IPS-18c (cell line): ENCODE measurements around the gene NEK1.
"Not testable (repeated sequence)": the region's sequence is repeated elsewhere in the genome, so short reads cannot be mapped to it uniquely, and the experiment has no call there.

Experiments used
- H3K4me3 ChIP-seq: 2 replicates; pipeline ENCODE4 v1.7.0; 2013; ENCODE audit warnings: low read depth, mild to moderate bottlenecking, low read length, moderate library complexity; ENCODE audit not compliant: insufficient read depth
- H3K9me3 ChIP-seq: one replicate; pipeline ENCODE4 v1.6.1; 2013; ENCODE audit warnings: mild to moderate bottlenecking, low read length, moderate library complexity; ENCODE audit not compliant: control insufficient read depth, insufficient read depth

Gene NEK1

DNA sequence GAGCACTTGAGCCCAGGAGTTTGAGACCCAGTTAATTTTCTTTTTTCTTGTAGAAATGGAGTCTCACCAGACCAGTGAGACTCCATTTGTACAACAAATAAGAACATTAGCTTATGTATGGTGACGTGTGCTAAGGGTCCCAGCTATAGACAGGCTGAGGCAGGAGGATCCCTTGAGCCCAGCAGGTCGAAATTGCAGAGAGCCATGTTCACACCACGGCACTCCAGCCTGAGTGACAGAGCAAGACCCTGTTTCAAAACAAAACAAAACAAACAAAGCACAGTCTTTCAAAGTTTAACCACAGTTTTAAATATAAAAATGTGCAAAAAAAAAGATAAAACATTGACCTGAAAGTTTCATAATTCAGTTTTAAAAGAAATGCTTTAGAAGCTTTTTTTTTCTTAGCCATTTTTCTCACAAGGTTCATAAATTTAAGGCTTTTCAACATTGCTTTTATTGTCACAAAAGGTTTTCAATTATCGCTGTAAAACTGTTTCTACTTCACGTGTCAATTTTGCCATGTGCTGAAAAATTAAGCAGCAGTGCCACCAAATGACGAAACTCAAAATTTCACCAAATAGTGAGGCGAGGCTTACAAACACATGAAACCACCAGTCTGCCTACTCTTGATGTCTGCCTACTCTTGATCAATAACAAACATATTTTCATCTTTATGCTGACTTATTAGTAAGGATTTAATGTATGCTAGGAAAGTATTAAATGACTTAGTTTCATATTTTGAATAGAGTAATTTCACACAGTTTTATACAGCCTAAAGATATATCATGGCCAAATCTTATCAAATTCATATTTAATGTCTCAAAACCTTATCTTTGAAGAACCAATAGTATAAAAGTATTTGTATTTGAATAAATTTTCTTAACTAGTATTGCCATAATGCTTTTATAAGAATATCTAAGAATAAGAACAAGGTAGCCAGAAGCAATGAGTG, 126.3 kb downstream of the NEK1 start:
- Histone ChIP-seq H3K9me3 (no peaks in the 10 kb centered on the region), H3K4me3 (no peak overlapping the region)

DNA sequence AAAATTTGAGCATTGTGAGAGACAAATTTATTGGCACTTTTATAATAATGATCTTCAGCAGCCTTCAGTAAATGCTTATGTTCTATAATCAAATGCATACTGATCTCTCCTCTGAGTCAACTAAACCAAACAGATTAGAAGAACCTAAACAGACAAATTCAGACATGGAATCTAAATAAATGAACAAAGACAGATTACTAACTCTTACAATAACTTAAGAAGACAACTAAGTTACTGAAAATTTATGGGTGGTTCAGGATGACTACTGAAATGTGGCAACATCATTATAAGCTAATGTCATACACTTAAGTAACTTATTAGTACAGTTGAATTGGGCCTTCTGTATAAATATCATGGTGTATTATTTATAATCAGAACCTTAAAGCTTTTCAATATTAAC, 127.3 kb downstream of the NEK1 start:
- H3K4me3 ChIP-seq = no peak overlapping the region
- H3K9me3 ChIP-seq = no peaks in the 10 kb centered on the region

DNA sequence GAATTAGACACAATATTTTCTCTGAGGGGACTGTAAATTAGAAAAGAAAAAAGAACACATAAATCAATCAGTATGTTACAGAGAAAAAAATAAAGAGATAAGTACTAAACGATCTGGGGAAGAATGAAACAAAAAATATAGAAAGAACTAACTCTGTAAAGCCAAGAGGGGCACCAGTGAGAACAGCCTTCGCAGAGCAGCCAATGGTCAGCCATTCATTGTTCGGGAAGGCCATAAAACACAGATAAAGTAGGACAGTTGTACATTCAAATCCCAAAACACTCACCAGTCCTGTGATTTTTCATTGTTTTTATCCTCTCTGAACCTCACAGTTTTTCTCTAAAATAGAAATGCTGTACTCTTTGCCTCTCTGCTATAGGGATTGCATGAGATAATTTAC, 127.9 kb downstream of the NEK1 start:
- no peaks in the 10 kb centered on the region for H3K9me3 ChIP-seq
- H3K4me3 ChIP-seq = no peak overlapping the region

DNA sequence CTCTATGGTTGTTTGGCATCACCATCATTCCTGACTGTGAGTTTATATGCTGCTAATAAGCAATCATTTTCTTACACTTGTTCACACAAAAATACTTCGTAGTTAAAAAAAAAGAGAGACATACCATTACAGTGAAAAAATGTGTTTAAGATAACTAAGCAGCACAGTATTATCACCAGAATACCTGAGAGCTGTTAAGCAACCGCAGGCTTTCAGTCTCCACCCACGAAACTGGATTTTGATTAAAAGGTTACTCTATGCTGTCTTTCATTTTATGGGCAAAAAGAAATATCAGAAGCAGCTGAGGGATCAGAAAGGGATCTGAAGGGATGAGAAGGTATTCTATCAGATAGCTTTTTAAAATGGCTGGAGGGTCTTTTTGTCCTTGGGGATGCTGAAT, 148.3 kb downstream of the NEK1 start:
- no peak overlapping the region for H3K4me3 ChIP-seq
- no peaks in the 10 kb centered on the region for H3K9me3 ChIP-seq

DNA sequence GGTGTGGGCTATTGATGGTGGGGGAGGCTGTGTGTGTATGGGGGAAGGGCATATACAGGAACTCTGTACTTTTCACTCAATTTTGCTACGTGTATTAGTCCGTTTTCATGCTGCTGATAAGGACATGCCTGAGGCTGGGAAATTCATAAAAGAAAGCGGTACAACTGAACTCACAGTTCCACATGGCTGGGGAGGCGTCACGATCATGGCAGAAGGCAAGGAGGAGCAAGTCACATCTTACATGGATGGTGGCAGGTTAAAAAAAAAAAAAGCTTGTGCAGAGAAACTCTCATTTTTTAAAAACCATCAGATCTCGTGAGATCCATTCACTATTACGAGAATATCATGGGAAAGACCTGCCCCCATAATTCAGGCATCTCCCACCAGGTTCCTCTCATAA, 152.3 kb downstream of the NEK1 start:
- Histone ChIP-seq H3K9me3 (no peaks in the 10 kb centered on the region), H3K4me3 (no peak overlapping the region)

DNA sequence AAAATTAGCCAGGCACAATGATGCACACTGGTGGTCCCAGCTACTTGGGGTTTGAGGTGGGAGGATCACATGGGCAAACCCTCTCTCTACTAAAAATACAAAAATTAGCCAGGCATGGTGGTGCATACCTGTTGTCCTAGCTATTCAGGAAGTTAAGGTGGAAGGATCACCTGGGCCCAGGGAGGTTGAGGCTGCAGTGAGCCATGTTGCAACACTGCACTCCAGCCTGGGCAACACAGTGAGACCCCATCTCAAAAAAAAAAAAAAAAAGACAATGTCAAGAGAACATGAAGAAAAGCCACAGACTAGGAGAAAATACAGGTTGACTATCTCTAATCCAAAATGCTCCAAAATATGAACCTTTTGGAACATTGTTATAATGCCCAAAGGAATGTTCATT, 153.8 kb downstream of the NEK1 start:
- H3K4me3 ChIP-seq = no peak overlapping the region
- H3K9me3 ChIP-seq = no peaks in the 10 kb centered on the region

DNA sequence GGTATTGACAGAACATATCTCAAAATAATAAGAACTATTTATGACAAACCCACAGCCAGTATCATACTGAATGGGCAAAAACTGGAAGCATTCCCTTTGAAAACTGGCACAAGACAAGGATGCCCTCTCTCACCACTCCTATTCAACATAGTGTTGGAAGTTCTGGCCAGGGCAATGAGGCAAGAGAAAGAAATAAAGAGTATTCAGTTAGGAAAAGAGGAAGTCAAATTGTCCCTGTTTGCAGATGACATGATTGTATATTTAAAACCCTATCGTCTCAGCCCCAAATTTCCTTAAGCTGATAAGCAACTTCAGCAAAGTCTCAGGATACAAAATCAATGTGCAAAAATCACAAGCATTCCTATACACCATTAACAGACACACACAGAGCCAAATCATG, 159.7 kb downstream of the NEK1 start:
- H3K4me3 ChIP-seq, H3K9me3 ChIP-seq: not testable (repeated sequence)

DNA sequence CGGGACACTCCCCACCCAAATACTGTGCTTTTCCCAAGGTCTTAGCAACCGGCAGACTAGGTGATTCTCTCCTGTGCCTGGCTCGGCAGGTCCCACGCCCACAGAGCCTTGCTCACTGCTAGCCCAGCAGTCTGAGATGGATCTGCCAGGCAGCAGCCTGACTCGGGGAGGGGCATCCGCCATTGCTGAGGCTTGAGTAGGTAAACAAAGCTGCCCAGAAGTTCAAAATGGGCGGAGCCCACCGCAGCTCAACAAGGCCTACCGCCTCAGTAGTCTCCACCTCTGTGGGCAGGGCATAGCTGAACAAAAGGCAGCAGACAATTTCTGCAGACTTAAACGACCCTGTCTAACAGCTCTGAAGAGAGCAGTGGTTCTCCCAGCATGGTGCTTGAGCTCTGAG, 163.4 kb downstream of the NEK1 start:
- not testable (repeated sequence) for H3K9me3 ChIP-seq, H3K4me3 ChIP-seq

DNA sequence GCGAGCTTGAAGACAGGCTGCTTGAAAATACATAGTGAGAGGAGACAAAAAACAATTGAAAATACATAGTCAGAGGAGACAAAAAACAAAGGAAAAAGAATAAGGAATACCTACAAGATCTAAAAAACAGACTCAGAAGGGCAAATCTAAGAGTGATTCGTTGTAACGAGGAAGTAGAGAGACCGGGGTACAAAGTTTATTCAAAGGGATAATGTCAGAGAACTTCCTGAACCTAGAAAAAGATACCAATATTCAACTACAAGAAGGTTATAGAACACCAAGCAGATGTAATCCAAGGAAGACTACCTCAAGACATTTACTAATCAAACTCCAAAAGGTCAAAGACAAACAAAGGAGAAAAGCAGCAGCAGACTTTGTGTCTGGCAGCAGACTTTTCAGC, 165.6 kb downstream of the NEK1 start:
- H3K9me3 ChIP-seq = no peaks in the 10 kb centered on the region
- no peak overlapping the region for H3K4me3 ChIP-seq

DNA sequence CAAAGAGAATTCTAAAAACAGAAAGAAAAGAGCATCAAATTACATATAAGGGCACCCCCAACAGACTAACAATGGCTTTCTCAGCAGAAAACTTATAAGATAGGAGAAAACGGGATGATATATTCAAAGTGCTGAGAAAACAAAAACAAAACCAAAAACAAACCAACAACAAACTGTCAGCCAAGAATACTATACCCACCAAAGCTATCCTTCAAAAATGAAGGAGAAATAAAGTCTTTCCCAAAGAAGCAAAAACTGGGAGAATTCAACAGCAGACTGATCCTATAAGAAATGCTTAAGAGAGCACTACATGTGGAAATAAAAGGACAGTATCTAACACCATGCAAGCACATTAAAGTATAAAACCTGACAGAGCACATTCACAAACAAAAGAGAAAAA, 168.6 kb downstream of the NEK1 start:
- Histone ChIP-seq H3K4me3 (no peak overlapping the region), H3K9me3 (no peaks in the 10 kb centered on the region)

DNA sequence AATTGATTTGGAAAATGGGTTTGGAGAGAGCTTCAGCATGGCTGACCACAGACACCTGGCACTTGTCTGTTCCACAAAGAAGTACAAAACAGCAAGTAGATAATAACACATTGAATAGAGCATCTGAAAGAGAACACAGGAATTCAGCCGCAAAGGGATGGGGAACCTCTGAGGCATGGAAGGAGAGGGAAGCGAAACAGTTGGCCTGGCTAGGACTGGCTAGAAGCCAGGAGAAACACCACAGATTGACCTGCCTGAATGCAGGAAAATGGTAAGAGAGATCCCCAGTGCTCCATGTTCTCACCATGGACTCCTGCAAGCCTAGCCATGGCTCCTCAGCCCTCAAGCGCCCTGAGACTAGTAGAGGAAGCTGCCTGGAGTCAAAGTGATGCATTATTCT, 171.9 kb downstream of the NEK1 start:
- H3K9me3 ChIP-seq = no peaks in the 10 kb centered on the region
- H3K4me3 ChIP-seq = no peak overlapping the region

DNA sequence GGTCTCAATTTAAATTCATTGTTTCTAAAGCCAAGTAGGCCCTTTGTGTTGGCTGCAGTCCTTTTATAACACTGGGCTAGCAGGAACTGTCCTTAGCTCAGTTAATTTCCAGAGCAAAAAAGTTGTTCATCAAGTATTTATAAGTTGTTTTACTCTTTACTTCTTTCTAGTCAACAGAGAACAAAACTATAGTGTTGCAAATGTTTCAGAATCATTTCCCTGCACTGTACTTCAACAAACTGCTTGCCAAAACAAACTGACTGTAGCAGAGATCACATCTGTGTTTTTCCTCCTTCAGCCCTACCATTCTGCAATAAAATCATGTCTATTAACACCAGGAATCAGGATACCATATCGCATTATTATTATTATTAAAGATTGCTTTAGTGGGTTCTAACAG, 173.1 kb downstream of the NEK1 start:
- no peak overlapping the region for H3K4me3 ChIP-seq
- H3K9me3 ChIP-seq = no peaks in the 10 kb centered on the region

DNA sequence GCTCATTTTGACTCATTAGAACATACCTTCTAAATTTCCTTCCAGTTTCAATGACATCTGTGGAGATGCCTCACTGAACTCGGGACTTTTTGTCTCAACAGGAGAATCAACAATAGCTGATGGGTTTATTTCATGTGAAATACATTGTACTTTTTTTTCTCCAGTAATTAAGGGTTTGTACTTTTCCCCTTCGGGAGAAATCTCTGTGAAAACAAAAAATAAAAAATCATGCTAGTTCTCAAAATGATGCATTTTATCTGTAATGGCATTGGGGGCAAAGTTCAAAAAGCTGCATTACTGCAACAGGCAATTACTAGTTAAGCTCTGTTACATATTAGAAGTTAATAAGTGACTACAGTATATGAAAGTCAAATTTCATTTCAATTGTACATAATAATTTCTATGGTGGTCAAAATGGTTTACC, 174.3 kb downstream of the NEK1 start:
- no peaks in the 10 kb centered on the region for H3K9me3 ChIP-seq
- H3K4me3 ChIP-seq = no peak overlapping the region

DNA sequence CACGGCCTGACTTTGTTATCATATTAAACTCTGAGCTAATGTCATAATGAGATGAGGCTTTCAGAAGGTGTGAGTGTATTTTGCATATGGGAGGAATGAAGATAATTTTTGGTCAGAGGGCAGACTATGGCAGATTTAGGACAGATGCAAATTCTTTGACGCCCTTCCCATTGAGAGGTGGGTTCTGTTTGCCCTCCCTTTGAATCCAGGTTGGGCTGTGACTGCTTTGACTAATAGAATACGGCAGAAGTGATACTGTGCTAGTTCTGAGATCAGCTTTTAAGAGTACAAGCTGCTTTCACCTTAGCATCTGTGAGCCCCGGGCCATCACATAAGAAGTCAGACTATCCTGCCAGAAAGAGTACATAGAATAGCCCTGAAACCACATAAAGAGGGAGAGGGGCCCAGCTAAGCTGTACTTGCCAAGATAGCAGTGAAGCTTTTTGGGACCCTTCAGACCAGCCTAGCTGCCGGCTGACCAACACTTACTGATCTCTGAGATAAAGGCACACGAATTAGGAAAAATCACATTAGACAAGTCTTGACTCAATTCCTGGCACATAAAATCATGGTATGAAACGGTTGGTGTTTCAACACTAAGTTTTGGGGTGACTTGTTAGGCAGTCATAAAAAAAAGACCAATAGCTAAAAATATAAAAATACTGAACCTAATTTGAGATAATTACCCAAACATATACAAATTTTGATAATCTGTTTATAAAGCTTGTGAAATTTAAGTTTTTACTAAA, 174.9 kb downstream of the NEK1 start:
- Histone ChIP-seq H3K9me3 (no peaks in the 10 kb centered on the region), H3K4me3 (no peak overlapping the region)

DNA sequence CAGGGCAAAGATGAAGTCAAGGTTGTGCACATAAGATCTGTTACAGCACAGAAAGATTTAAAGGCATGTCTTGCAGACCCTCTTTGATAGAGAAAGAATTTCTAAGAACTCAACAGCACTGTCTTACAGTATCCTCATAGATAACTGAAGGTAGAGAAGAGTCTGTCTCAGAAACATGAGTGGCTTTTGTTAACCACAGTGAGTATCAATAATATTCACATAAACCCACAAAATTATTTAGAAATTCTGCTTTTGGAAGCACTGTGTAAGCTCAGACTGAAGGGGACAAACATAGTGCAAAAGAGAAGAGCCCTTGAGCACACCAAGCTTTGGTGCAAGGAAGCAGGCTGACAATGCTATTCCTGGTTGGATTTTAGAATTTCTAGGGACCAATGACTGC, 175.6 kb downstream of the NEK1 start:
- no peaks in the 10 kb centered on the region for H3K9me3 ChIP-seq
- H3K4me3 ChIP-seq = no peak overlapping the region

DNA sequence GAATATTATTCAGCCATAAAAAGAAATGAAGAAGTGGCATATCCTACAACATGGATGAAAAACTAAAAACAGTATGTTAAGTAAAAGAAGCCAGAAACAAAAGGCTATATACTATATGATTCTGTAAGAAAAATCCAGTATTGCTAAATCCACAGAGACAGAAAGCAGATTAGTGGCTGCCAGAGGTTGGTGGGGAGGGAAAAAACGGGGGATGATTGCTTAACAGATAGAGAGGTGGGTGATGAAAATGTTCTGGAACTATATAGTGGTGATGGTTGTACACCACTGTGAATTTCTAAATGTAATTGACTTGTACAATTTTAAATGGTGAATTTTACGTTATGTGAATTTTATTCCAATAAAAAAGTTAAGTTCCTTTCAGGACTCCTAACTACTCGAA, 184.0 kb downstream of the NEK1 start:
- Histone ChIP-seq H3K9me3 (no peaks in the 10 kb centered on the region), H3K4me3 (no peak overlapping the region)

DNA sequence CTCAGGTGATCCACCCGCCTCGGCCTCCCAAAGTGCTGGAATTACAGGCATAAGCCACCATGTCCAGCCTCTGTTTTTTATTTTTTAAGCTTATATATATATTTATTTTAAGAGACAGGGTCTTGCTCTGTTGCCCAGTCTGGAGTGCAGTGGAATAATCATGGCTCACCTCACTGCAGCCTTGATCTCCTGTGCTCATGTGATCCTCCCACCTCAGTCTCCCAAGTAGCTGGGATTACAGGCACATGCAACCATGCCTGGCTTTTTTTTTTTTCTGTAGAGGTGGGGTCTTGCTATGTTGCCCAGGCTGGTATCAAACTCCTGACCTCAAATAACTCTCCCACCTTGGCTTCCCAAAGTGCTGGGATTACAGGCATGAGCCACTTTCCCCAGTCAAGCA, 184.7 kb downstream of the NEK1 start:
- H3K9me3 ChIP-seq, H3K4me3 ChIP-seq: not testable (repeated sequence)

DNA sequence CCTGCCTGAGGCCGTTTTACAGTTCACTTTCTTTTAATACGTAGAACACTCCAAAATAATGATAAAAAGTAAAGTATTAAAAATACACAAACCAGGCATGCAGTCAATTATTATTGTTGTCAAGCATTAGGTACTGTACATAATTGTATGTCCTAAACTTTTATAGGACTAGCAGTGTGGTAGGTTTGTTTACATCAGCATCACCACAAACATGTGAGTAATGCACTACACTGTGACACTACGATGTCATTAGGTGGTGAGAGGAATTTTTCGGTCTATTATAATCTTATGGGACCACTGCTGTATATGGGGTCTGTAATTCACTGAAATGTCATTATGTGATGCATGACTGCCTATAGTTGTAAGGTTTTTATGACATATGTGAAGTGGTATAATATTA, 192.1 kb downstream of the NEK1 start:
- Histone ChIP-seq H3K4me3 (no peak overlapping the region), H3K9me3 (no peaks in the 10 kb centered on the region)
